Measurements from ENCODE around the gene CDIPT.

CDIPT gene

DNA sequence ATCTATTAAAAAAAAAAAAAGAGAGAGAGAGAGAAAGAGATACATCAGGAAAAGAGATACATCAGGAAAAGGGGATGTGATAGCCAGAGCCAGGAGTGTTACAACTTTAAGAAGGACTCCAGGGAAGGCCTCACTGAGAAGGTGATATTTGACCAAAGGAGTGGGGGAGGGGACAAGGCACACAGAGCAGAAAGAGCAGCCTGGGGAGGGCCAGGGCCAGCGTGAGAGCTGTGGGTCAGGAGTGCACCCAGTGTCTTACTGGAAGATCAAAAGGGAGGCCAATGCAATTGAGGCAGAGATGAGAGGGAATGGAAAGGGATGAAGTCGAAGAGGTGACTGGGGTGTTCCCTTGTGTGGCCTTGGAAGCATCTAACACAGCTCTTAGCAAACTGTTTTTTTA, 44.9 kb upstream of the CDIPT start:
- DNase-seq (ENCODE audit: low read depth), result no peak
- TF ChIP-seq, protein P1, sequence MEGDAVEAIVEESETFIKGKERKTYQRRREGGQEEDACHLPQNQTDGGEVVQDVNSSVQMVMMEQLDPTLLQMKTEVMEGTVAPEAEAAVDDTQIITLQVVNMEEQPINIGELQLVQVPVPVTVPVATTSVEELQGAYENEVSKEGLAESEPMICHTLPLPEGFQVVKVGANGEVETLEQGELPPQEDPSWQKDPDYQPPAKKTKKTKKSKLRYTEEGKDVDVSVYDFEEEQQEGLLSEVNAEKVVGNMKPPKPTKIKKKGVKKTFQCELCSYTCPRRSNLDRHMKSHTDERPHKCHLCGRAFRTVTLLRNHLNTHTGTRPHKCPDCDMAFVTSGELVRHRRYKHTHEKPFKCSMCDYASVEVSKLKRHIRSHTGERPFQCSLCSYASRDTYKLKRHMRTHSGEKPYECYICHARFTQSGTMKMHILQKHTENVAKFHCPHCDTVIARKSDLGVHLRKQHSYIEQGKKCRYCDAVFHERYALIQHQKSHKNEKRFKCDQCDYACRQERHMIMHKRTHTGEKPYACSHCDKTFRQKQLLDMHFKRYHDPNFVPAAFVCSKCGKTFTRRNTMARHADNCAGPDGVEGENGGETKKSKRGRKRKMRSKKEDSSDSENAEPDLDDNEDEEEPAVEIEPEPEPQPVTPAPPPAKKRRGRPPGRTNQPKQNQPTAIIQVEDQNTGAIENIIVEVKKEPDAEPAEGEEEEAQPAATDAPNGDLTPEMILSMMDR (IDR thresholded peaks at IDR 0.05; ENCODE audit: insufficient read depth, low read depth, low read length, missing control alignments), result no peak
- no peak overlapping the region for H3K4me3 ChIP-seq (ENCODE audit: low read length)

DNA sequence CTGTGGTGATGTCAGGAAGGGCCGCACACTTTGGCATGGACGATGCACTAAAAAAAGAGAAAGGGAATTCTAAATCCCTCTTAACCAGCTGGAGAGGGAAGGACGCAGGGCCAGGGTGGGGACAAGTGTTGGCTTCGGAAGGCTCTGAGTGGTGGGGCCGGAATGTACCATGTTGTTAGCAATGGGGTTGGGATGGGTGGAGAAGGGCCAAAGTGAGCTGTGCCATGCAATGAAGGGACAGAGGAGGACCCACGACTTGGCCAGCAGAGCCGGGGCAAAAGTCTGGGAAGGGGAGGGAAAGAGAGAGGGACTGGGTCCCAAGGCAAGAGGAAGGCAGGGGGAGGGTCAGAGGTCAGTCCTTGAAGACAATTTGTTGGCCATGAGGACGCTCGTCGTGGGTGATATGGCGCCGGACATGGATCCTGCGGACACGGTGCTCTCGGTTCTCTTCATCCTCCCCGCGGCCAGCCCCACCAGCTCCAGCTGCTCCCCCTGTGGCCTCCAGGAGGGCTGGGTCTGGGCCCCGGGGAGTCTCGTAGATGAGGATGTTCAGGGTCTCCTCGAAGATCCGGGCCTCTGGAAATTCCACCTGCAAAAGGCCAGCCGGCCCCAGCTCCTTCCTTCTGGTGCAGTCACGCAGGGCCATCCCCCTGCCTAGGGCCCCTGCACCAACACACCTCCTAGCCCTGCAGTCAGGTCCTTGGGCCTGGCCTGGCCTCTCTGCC, 43.7 kb upstream of the CDIPT start:
- no peak for DNase-seq (ENCODE audit: low read depth)
- no peak overlapping the region for H3K4me3 ChIP-seq (ENCODE audit: low read length)
- TF ChIP-seq, protein P1 (IDR thresholded peaks at IDR 0.05; ENCODE audit: insufficient read depth, low read depth, low read length, missing control alignments), result no peak

DNA sequence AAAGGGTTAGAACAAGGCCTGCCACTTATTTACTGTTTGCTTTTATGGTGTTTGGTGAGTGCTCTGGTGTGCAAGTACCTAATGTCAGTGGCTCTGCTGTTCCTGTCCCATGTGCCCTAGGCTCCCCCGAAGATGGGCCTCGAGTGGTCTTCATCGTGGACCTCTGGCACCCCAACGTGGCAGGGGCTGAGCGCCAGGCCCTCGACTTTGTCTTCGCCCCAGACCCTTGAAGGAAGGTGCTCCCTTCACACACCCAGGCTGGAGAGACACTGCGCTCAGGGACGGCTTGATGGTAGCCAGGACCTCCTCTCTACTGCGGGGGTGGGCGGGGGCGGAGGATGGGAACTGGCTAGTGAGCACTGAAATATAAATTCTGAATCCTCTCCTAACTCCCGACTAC, 42.6 kb upstream of the CDIPT start:
- DNase-seq (ENCODE audit: low read depth), result no peak
- no peak overlapping the region for H3K4me3 ChIP-seq (ENCODE audit: low read length)
- TF ChIP-seq, protein P1 (IDR thresholded peaks at IDR 0.05; ENCODE audit: insufficient read depth, low read depth, low read length, missing control alignments), result no peak

DNA sequence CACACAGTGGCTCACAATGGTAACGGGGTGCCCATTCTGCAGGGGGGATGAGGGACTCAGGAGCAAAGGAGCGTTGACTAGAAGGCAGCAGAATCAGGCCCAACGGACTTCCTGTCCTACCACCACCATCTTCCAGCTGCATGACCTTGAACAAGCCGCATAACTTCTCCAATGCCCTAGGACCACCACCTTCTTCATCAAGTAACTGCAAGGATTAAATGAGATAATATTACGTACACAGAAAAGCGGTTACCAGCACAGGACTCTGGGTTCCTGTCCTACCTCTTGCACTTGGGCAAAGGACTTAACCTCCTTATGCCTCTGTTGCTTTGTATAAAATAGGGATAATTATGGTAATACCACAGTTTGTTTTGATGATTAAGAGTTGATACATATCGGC, 41.9 kb upstream of the CDIPT start:
- no peak for DNase-seq (ENCODE audit: low read depth)
- H3K4me3 ChIP-seq (ENCODE audit: low read length), result no peak overlapping the region
- TF ChIP-seq, protein P1 (IDR thresholded peaks at IDR 0.05; ENCODE audit: insufficient read depth, low read depth, low read length, missing control alignments), result no peak

DNA sequence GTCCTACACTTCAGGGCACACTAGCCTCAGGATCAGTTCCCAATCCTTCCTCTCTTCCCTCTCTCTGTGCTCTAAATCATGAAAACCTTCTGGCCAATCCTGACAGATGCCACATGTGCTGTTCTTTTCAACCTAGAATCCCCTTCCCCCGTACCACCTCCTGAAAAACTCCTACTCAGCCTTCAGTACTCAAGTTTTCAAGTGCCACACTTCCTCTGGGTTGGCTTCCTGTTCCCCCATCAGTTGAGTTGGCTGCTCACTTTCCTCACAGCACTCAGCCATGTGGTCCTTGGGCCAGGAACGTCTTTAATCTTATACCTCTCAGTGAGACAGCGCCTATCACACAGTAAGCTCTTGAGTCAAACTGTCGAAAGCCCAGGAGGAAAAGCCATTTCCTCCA, 40.6 kb upstream of the CDIPT start:
- TF ChIP-seq, protein P1 (IDR thresholded peaks at IDR 0.05; ENCODE audit: insufficient read depth, low read depth, low read length, missing control alignments), result no peak
- H3K4me3 ChIP-seq (ENCODE audit: low read length), result no peak overlapping the region
- no peak for DNase-seq (ENCODE audit: low read depth)

DNA sequence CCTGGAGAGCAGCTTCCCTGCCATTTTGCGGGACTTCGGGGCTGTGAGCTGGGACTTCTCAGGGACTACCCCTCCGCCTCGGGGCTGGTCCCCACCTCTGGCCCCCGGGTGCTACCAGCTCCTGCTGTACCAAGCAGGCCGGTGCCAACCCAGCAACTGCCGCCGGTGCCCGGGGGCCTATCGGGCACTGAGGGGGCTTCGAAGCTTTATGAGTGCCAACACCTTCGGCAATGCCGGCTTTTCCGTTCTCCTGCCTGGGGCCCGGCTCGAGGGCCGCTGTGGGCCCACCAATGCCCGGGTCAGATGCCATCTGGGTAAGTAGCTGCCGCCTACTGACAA, 38.5 kb upstream of the CDIPT start:
- no peak for DNase-seq (ENCODE audit: low read depth)
- no peak overlapping the region for H3K4me3 ChIP-seq (ENCODE audit: low read length)
- TF ChIP-seq, protein P1 (IDR thresholded peaks at IDR 0.05; ENCODE audit: insufficient read depth, low read depth, low read length, missing control alignments), result no peak

All from epithelial cell of esophagus (primary cell).